ENCODE results near the gene OGDHL.

Gene OGDHL

GRCh38 chr10:49688261-49688846 lies 73.8 kb downstream of the OGDHL start:
- Histone ChIP-seq H3K4me1 (ENCODE audit: insufficient read depth, low read length) (no peaks in the 10 kb centered on the region), H3K27me3 (ENCODE audit: insufficient read depth, low read length) (peaks cover 47% of the 10 kb centered on the region), H3K4me3 (ENCODE audit: low read length) (no peak overlapping the region), H3K36me3 (ENCODE audit: insufficient read depth, low read length) (no peaks in the 10 kb centered on the region), H3K9me3 (ENCODE audit: low read length) (peaks cover 2% of the 10 kb centered on the region), H2AFZ (ENCODE audit: low read depth, low read length) (no peak overlapping the region)

GRCh38 chr10:49686651-49687050 lies 75.5 kb downstream of the OGDHL start:
- H3K4me3 ChIP-seq (ENCODE audit: low read length), result no peak overlapping the region
- peaks cover 2% of the 10 kb centered on the region for H3K9me3 ChIP-seq (ENCODE audit: low read length)
- H3K4me1 ChIP-seq (ENCODE audit: insufficient read depth, low read length), result no peaks in the 10 kb centered on the region
- no peak overlapping the region for H2AFZ ChIP-seq (ENCODE audit: low read depth, low read length)
- H3K27me3 ChIP-seq (ENCODE audit: insufficient read depth, low read length), result peaks cover 42% of the 10 kb centered on the region
- H3K36me3 ChIP-seq (ENCODE audit: insufficient read depth, low read length), result no peaks in the 10 kb centered on the region

Measured in neuron (in vitro differentiated cells).